Islet precursor cell (in vitro differentiated cells): Measurements from ENCODE around the gene SREK1IP1.

ENCODE experiments used
- DNase-seq: peaks from one replicate; pipeline ENCODE4 v3.0.0-alpha.2; 2018

SREK1IP1 gene

GRCh38 chr5:64680289-64680688 is 88.2 kb downstream of the SREK1IP1 start:
- DNase-seq: no peak

GRCh38 chr5:64678374-64678773 is 90.1 kb downstream of the SREK1IP1 start:
- no peak for DNase-seq

GRCh38 chr5:64671678-64672077 is 96.8 kb downstream of the SREK1IP1 start:
- DNase-seq: no peak

GRCh38 chr5:64670277-64670676 is 98.2 kb downstream of the SREK1IP1 start:
- no peak for DNase-seq
